ENCODE measurements around the gene NXNL1. TPM values are rescaled to one million over a fixed set of nuclear protein-coding genes. Genes with fewer than 3 reads are reported as not detected.

NXNL1 gene
- total and polyA plus RNA-seq, 2 experiments from 2014 or later = not detected

DNA sequence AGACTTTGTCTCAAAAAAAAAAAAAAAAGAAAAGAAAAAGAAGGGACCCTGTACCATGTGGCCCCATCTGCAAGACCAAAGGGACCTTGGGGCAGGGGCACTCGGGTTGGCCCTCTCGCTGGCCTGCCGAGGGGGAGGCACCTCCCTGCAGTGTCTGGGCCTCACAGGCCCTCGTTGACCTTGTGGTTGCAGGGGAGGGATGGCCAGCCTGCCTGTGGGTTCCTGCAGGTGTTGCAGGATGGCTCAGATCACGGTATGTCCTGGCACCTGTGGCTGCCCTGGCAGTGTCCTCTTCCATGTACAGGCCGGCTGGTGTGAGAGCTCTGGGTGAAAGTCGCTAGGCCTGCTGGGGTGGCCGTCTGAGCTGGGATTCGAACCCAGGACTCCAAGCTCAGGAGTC lies 46.0 kb upstream of the NXNL1 start:
- H3K4me3 Mint-ChIP-seq = no peak overlapping the region
- Histone ChIP-seq H3K4me3 (no peak overlapping the region), H3K36me3 (ENCODE audit: insufficient read depth) (no peaks in the 10 kb centered on the region), H3F3A (replicated peaks; ENCODE audit: low read depth) (peaks cover 6% of the 10 kb centered on the region; the same call in 1 of the 2 replicates), H3K4me2 (no peak overlapping the region), H4K20me1 (replicated peaks; ENCODE audit: insufficient read depth) (no peaks in the 10 kb centered on the region), H2AFZ (no peak overlapping the region), H3K27ac (ENCODE audit: low read depth) (no peak overlapping the region), H3K9me2 (ENCODE audit: insufficient read depth) (no peaks in the 10 kb centered on the region), H3K79me2 (replicated peaks; ENCODE audit: insufficient read depth) (peaks cover 17% of the 10 kb centered on the region), H3K4me1 (ENCODE audit: insufficient read depth) (peaks cover 5% of the 10 kb centered on the region), H3K27me3 (ENCODE audit: insufficient read depth) (no peaks in the 10 kb centered on the region)
- DNase-seq (ENCODE audit: low spot score) (no peak), ATAC-seq (no peak)
- H3K9me3 Mint-ChIP-seq = peaks cover 3% of the 10 kb centered on the region; the same call in 2 of the 3 replicates
- peaks cover 5% of the 10 kb centered on the region for H3K4me1 Mint-ChIP-seq
- TF ChIP-seq JUNB (IDR thresholded peaks at IDR 0.05; ENCODE audit: unreplicated experiment) = no peak
- no peak for TF ChIP-seq ZNF331 (CRISPR knock-in tag; IDR thresholded peaks at IDR 0.05; ENCODE audit: low read depth)
- no peak for TF ChIP-seq STAT1 (IDR thresholded peaks at IDR 0.05; ENCODE audit: unreplicated experiment)
- TF ChIP-seq, protein P1, sequence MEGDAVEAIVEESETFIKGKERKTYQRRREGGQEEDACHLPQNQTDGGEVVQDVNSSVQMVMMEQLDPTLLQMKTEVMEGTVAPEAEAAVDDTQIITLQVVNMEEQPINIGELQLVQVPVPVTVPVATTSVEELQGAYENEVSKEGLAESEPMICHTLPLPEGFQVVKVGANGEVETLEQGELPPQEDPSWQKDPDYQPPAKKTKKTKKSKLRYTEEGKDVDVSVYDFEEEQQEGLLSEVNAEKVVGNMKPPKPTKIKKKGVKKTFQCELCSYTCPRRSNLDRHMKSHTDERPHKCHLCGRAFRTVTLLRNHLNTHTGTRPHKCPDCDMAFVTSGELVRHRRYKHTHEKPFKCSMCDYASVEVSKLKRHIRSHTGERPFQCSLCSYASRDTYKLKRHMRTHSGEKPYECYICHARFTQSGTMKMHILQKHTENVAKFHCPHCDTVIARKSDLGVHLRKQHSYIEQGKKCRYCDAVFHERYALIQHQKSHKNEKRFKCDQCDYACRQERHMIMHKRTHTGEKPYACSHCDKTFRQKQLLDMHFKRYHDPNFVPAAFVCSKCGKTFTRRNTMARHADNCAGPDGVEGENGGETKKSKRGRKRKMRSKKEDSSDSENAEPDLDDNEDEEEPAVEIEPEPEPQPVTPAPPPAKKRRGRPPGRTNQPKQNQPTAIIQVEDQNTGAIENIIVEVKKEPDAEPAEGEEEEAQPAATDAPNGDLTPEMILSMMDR (conservative IDR thresholded peaks at IDR 0.05; ENCODE audit: low read depth in 2 of 2) = no peak
- TF ChIP-seq, protein P2, sequence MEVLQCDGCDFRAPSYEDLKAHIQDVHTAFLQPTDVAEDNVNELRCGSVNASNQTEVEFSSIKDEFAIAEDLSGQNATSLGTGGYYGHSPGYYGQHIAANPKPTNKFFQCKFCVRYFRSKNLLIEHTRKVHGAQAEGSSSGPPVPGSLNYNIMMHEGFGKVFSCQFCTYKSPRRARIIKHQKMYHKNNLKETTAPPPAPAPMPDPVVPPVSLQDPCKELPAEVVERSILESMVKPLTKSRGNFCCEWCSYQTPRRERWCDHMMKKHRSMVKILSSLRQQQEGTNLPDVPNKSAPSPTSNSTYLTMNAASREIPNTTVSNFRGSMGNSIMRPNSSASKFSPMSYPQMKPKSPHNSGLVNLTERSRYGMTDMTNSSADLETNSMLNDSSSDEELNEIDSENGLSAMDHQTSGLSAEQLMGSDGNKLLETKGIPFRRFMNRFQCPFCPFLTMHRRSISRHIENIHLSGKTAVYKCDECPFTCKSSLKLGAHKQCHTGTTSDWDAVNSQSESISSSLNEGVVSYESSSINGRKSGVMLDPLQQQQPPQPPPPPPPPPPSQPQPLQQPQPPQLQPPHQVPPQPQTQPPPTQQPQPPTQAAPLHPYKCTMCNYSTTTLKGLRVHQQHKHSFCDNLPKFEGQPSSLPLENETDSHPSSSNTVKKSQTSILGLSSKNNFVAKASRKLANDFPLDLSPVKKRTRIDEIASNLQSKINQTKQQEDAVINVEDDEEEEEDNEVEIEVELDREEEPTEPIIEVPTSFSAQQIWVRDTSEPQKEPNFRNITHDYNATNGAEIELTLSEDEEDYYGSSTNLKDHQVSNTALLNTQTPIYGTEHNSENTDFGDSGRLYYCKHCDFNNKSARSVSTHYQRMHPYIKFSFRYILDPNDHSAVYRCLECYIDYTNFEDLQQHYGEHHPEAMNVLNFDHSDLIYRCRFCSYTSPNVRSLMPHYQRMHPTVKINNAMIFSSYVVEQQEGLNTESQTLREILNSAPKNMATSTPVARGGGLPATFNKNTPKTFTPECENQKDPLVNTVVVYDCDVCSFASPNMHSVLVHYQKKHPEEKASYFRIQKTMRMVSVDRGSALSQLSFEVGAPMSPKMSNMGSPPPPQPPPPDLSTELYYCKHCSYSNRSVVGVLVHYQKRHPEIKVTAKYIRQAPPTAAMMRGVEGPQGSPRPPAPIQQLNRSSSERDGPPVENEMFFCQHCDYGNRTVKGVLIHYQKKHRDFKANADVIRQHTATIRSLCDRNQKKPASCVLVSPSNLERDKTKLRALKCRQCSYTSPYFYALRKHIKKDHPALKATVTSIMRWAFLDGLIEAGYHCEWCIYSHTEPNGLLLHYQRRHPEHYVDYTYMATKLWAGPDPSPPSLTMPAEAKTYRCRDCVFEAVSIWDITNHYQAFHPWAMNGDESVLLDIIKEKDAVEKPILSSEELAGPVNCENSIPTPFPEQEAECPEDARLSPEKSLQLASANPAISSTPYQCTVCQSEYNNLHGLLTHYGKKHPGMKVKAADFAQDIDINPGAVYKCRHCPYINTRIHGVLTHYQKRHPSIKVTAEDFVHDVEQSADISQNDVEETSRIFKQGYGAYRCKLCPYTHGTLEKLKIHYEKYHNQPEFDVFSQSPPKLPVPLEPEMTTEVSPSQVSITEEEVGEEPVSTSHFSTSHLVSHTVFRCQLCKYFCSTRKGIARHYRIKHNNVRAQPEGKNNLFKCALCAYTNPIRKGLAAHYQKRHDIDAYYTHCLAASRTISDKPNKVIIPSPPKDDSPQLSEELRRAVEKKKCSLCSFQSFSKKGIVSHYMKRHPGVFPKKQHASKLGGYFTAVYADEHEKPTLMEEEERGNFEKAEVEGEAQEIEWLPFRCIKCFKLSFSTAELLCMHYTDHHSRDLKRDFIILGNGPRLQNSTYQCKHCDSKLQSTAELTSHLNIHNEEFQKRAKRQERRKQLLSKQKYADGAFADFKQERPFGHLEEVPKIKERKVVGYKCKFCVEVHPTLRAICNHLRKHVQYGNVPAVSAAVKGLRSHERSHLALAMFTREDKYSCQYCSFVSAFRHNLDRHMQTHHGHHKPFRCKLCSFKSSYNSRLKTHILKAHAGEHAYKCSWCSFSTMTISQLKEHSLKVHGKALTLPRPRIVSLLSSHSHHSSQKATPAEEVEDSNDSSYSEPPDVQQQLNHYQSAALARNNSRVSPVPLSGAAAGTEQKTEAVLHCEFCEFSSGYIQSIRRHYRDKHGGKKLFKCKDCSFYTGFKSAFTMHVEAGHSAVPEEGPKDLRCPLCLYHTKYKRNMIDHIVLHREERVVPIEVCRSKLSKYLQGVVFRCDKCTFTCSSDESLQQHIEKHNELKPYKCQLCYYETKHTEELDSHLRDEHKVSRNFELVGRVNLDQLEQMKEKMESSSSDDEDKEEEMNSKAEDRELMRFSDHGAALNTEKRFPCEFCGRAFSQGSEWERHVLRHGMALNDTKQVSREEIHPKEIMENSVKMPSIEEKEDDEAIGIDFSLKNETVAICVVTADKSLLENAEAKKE (CRISPR knock-in tag; IDR thresholded peaks at IDR 0.05) = no peak
- TF ChIP-seq, protein P3, sequence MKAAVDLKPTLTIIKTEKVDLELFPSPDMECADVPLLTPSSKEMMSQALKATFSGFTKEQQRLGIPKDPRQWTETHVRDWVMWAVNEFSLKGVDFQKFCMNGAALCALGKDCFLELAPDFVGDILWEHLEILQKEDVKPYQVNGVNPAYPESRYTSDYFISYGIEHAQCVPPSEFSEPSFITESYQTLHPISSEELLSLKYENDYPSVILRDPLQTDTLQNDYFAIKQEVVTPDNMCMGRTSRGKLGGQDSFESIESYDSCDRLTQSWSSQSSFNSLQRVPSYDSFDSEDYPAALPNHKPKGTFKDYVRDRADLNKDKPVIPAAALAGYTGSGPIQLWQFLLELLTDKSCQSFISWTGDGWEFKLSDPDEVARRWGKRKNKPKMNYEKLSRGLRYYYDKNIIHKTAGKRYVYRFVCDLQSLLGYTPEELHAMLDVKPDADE (IDR thresholded peaks at IDR 0.05) = no peak
- no peak for TF ChIP-seq CREB1 (CRISPR knock-in tag; IDR thresholded peaks at IDR 0.05; ENCODE audit: low read depth)
- no peak for TF ChIP-seq POLR2AphosphoS5 (IDR thresholded peaks at IDR 0.05; ENCODE audit: low read depth)
- no peak for TF ChIP-seq EZH2 (IDR thresholded peaks at IDR 0.05; ENCODE audit: low read depth, unreplicated experiment)
- TF ChIP-seq, protein P4, sequence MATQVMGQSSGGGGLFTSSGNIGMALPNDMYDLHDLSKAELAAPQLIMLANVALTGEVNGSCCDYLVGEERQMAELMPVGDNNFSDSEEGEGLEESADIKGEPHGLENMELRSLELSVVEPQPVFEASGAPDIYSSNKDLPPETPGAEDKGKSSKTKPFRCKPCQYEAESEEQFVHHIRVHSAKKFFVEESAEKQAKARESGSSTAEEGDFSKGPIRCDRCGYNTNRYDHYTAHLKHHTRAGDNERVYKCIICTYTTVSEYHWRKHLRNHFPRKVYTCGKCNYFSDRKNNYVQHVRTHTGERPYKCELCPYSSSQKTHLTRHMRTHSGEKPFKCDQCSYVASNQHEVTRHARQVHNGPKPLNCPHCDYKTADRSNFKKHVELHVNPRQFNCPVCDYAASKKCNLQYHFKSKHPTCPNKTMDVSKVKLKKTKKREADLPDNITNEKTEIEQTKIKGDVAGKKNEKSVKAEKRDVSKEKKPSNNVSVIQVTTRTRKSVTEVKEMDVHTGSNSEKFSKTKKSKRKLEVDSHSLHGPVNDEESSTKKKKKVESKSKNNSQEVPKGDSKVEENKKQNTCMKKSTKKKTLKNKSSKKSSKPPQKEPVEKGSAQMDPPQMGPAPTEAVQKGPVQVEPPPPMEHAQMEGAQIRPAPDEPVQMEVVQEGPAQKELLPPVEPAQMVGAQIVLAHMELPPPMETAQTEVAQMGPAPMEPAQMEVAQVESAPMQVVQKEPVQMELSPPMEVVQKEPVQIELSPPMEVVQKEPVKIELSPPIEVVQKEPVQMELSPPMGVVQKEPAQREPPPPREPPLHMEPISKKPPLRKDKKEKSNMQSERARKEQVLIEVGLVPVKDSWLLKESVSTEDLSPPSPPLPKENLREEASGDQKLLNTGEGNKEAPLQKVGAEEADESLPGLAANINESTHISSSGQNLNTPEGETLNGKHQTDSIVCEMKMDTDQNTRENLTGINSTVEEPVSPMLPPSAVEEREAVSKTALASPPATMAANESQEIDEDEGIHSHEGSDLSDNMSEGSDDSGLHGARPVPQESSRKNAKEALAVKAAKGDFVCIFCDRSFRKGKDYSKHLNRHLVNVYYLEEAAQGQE (IDR thresholded peaks at IDR 0.05; ENCODE audit: unreplicated experiment) = no peak
- TF ChIP-seq ZNF114 (CRISPR knock-in tag; IDR thresholded peaks at IDR 0.05) = no peak
- no peak for TF ChIP-seq EZH2phosphoT487 (IDR thresholded peaks at IDR 0.05; ENCODE audit: unreplicated experiment)
- TF ChIP-seq NANOG (IDR thresholded peaks at IDR 0.05; ENCODE audit: borderline replicate concordance) = no peak
- 0 out of 3 replicates have a peak, but pooled peaks cover 3% of the 10 kb centered on the region for H3K36me3 Mint-ChIP-seq (ENCODE audit: low read depth)
- H3K27ac Mint-ChIP-seq = no peak overlapping the region
- peaks cover 13% of the 10 kb centered on the region for H3K27me3 Mint-ChIP-seq (ENCODE audit: insufficient read depth, low read depth, poor library complexity)
